ENCODE data around the gene ACIN1. TPM values are rescaled to one million over a fixed set of nuclear protein-coding genes. Genes with fewer than 3 reads are reported as not detected.

ACIN1 gene
- total and polyA plus RNA-seq, 9 of the 15 experiments (the other 6 are each of a cell fraction or from before 2014, with no cell fraction given) = 5.0 to 196 (median 129) TPM

- TF ChIP-seq NR2C2 (CRISPR knock-in tag; IDR thresholded peaks at IDR 0.05) = no peak
- TF ChIP-seq NR2C2 (tag; IDR thresholded peaks at IDR 0.05) = peak; percentile 31; the same call in 1 of the 2 replicates
- TF ChIP-seq SIN3A (IDR thresholded peaks at IDR 0.05; ENCODE audit: borderline replicate concordance in 2 of 2, control insufficient read depth in 1 of 2, low read depth in 2 of 2, low read length in 2 of 2) = no peak
- no peak for TF ChIP-seq ZNF41 (CRISPR knock-in tag; conservative IDR thresholded peaks at IDR 0.05)
- TF ChIP-seq ZNF174 (CRISPR knock-in tag; IDR thresholded peaks at IDR 0.05) = no peak
- no peak for TF ChIP-seq ZBTB2 (IDR thresholded peaks at IDR 0.05)
- peak; percentile 86 for TF ChIP-seq TCF3 (CRISPR knock-in tag; IDR thresholded peaks at IDR 0.05)
- no peak for TF ChIP-seq SUPT5H (IDR thresholded peaks at IDR 0.05)
- TF ChIP-seq ZNF696 (CRISPR knock-in tag; conservative IDR thresholded peaks at IDR 0.05) = 0 out of 2 replicates have a peak, but pooled peaks have one; percentile 71
- TF ChIP-seq SIRT6 (IDR thresholded peaks at IDR 0.05; ENCODE audit: low read depth, low read length) = no peak
- no peak; a peak in 1 of 4 replicates for TF ChIP-seq TEAD1 (CRISPR knock-in tag; IDR thresholded peaks at IDR 0.05)
- TF ChIP-seq ARHGAP35 (IDR thresholded peaks at IDR 0.05; ENCODE audit: partially characterized antibody) = no peak
- TF ChIP-seq MTF1 (CRISPR knock-in tag; IDR thresholded peaks at IDR 0.05; ENCODE audit: borderline replicate concordance) = no peak
- peak; percentile 74; the same call in 1 of the 2 replicates for TF ChIP-seq NCOR1 (IDR thresholded peaks at IDR 0.05)
- TF ChIP-seq KLF13 (tag; IDR thresholded peaks at IDR 0.05; ENCODE audit: borderline replicate concordance, low read depth) = no peak
- peak; percentile 77 for TF ChIP-seq TAL1 (IDR thresholded peaks at IDR 0.05)
- no peak for TF ChIP-seq GTF3C2 (IDR thresholded peaks at IDR 0.05; ENCODE audit: borderline replicate concordance, extremely low read depth, insufficient read length)
- no peak for TF ChIP-seq TSC22D4 (tag; IDR thresholded peaks at IDR 0.05)
- no peak for TF ChIP-seq TRIM25 (IDR thresholded peaks at IDR 0.05; ENCODE audit: borderline replicate concordance)
Measured at GRCh38 chr14:23128969-23129758, 34.2 kb upstream of the ACIN1 start (continued).

Measured in K562 (cell line).